GM23338 (cell line): ENCODE data around the gene TM7SF2. TPM values are rescaled to one million over a fixed set of nuclear protein-coding genes. Genes with fewer than 3 reads are reported as not detected.

Experiments
- ATAC-seq: fragments of 200-7000 bp; cut with Tn5 transposase; 3 replicates; pipeline ENCODE4 v1.9.1; 2020
- DNase-seq: peaks from one replicate; pipeline ENCODE4 v3.0.0-alpha.2; 2015; ENCODE audit warnings: low spot score
- H2AFZ ChIP-seq: fragments of 200-600 bp; sonication (generic); 2 replicates; pipeline ENCODE4 v1.8.0; 2016; ENCODE audit warnings: antibody characterized with exemption, mild to moderate bottlenecking, moderate library complexity
- H3F3A ChIP-seq: fragments of 200-600 bp; sonication (generic); replicated peaks from 2 replicates; pipeline ENCODE4 v1.8.0; 2017; ENCODE audit warnings: antibody characterized with exemption, mixed run types, low read depth
- H3K27ac ChIP-seq: fragments of 200-600 bp; sonication (generic); 2 replicates; pipeline ENCODE4 v1.6.1; 2016; ENCODE audit warnings: low read depth
- H3K27me3 ChIP-seq: fragments of 200-600 bp; sonication (generic); 2 replicates; pipeline ENCODE4 v1.8.0; 2016; ENCODE audit warnings: mild to moderate bottlenecking, mixed run types, moderate library complexity; ENCODE audit not compliant: insufficient read depth
- H3K36me3 ChIP-seq: fragments of 200-600 bp; sonication (generic); 2 replicates; pipeline ENCODE4 v1.8.0; 2016; ENCODE audit warnings: mild to moderate bottlenecking; ENCODE audit not compliant: insufficient read depth
- H3K4me1 ChIP-seq: fragments of 200-600 bp; sonication (generic); 2 replicates; pipeline ENCODE4 v1.8.0; 2016; ENCODE audit warnings: mild to moderate bottlenecking, moderate library complexity; ENCODE audit not compliant: insufficient read depth
- H3K4me2 ChIP-seq: fragments of 200-600 bp; sonication (generic); 2 replicates; pipeline ENCODE4 v1.7.1; 2017; ENCODE audit warnings: mixed run types
- H3K4me3 ChIP-seq: fragments of 200-600 bp; sonication (generic); 2 replicates; pipeline ENCODE4 v1.6.1; 2016; ENCODE audit warnings: mixed run types
- H3K79me2 ChIP-seq: fragments of 200-600 bp; sonication (generic); replicated peaks from 2 replicates; pipeline ENCODE4 v1.8.0; 2017; ENCODE audit warnings: mild to moderate bottlenecking; ENCODE audit not compliant: insufficient read depth
- H3K9me2 ChIP-seq: fragments of 200-600 bp; sonication (generic); 2 replicates; pipeline ENCODE4 v1.8.0; 2017; ENCODE audit not compliant: insufficient read depth
- H4K20me1 ChIP-seq: fragments of 200-600 bp; sonication (generic); replicated peaks from 2 replicates; pipeline ENCODE4 v1.8.0; 2017; ENCODE audit warnings: mild to moderate bottlenecking; ENCODE audit not compliant: insufficient read depth
- H3K27ac Mint-ChIP-seq: 2 replicates; pipeline ENCODE4 v1.8.0; 2020; ENCODE audit warnings: inconsistent platforms, mild to moderate bottlenecking, moderate library complexity, mixed read lengths
- H3K27me3 Mint-ChIP-seq: 3 replicates; pipeline ENCODE4 v1.8.0; 2022; ENCODE audit warnings: low read depth, mild to moderate bottlenecking, moderate library complexity, mixed read lengths, inconsistent platforms; ENCODE audit not compliant: insufficient read depth, poor library complexity
- H3K36me3 Mint-ChIP-seq: 3 replicates; pipeline ENCODE4 v1.8.0; 2021; ENCODE audit warnings: low read depth, mild to moderate bottlenecking, inconsistent platforms, moderate library complexity, mixed read lengths
- H3K4me1 Mint-ChIP-seq: 3 replicates; pipeline ENCODE4 v1.8.0; 2020; ENCODE audit warnings: mild to moderate bottlenecking, inconsistent platforms, mixed read lengths
- H3K4me3 Mint-ChIP-seq: 3 replicates; pipeline ENCODE4 v1.8.0; 2021; ENCODE audit warnings: moderate library complexity, mild to moderate bottlenecking, inconsistent platforms, mixed read lengths
- H3K9me3 Mint-ChIP-seq: 3 replicates; pipeline ENCODE4 v1.8.0; 2020; ENCODE audit warnings: moderate library complexity, mild to moderate bottlenecking, inconsistent platforms, mixed read lengths
- CREB1 ChIP-seq: fragments of 250-450 bp; sonication (Bioruptor Pico); IDR thresholded peaks from 2 replicates; pipeline ENCODE4 v1.5.0; 2020; ENCODE audit warnings: low read depth, mild to moderate bottlenecking, moderate library complexity
- CTCF ChIP-seq, 2 experiments: fragments of 200-600 bp in 1 of 2; sonication (generic) in 1 of 2; conservative IDR thresholded peaks; 2 replicates each; pipeline versions ENCODE4 v1.5.1 to v1.6.1; 2016 to 2017; ENCODE audit warnings: antibody characterized with exemption in 2 of 2, low read depth in 2 of 2, mild to moderate bottlenecking in 2 of 2, moderate library complexity in 1 of 2
- ETS1 ChIP-seq: IDR thresholded peaks from 2 replicates; pipeline ENCODE4 v1.6.1; 2016; ENCODE audit warnings: antibody characterized with exemption
- EZH2 ChIP-seq: fragments of 200-600 bp; sonication (generic); IDR thresholded peaks from one replicate; pipeline ENCODE4 v1.8.0; 2017; ENCODE audit warnings: antibody characterized with exemption, mild to moderate bottlenecking, low read depth; ENCODE audit not compliant: unreplicated experiment
- JUNB ChIP-seq: IDR thresholded peaks from one replicate; pipeline ENCODE4 v1.6.1; 2016; ENCODE audit warnings: antibody characterized with exemption; ENCODE audit not compliant: unreplicated experiment
- POLR2AphosphoS5 ChIP-seq: IDR thresholded peaks from 2 replicates; pipeline ENCODE4 v1.6.1; 2016; ENCODE audit warnings: antibody characterized with exemption, low read depth
- REST ChIP-seq: IDR thresholded peaks from one replicate; pipeline ENCODE4 v1.6.1; 2018; ENCODE audit warnings: antibody characterized with exemption; ENCODE audit not compliant: unreplicated experiment
- STAT1 ChIP-seq: IDR thresholded peaks from one replicate; pipeline ENCODE4 v1.6.1; 2016; ENCODE audit warnings: antibody characterized with exemption; ENCODE audit not compliant: unreplicated experiment
- ZNF114 ChIP-seq: fragments of 250-450 bp; sonication (Bioruptor Pico); IDR thresholded peaks from 2 replicates; pipeline ENCODE4 v1.5.0; 2020; ENCODE audit warnings: mild to moderate bottlenecking, moderate library complexity
- ZNF331 ChIP-seq: fragments of 250-450 bp; sonication (Bioruptor Pico); IDR thresholded peaks from 2 replicates; pipeline ENCODE4 v1.5.0; 2020; ENCODE audit warnings: low read depth, mild to moderate bottlenecking, moderate library complexity
- polyA plus RNA-seq: library from polyadenylated mRNA; unstranded; fragments of >200 nt; fragmentation: Nextera tagmentation; extraction: Ambion mirVana; gene quantifications from 2 replicates; pipeline ENCODE4 v1.2.1, GENCODE V29; 2016
- total RNA-seq: library from RNA; depleted of rRNA; stranded (reverse); fragments of >200 nt; shearing (Covaris generic); gene quantifications from 2 replicates; pipeline ENCODE4 v1.2.3, GENCODE V29; 2014

TM7SF2 gene
- total and polyA plus RNA-seq, 2 experiments from 2014 or later = 43.5 to 82.3 TPM

- DNase-seq (peak; percentile 35), ATAC-seq (no peak; the same call in 2 of the 3 replicates)
- Histone ChIP-seq H3K4me2 (peak overlapping the region; percentile 96), H3K9me2 (no peaks in the 10 kb centered on the region), H4K20me1 (peaks cover 10% of the 10 kb centered on the region), H3K4me1 (peaks cover 11% of the 10 kb centered on the region), H3K27ac (peak overlapping the region; percentile 90), H3F3A (peaks cover 34% of the 10 kb centered on the region), H3K4me3 (peak overlapping the region; percentile 94), H2AFZ (no peak overlapping the region), H3K79me2 (peaks cover 44% of the 10 kb centered on the region), H3K27me3 (no peaks in the 10 kb centered on the region), H3K36me3 (peaks cover 18% of the 10 kb centered on the region)
- H3K4me3 Mint-ChIP-seq = peak overlapping the region; percentile 100
- H3K9me3 Mint-ChIP-seq = no peaks in the 10 kb centered on the region; the same call in 2 of the 3 replicates
- peaks cover 20% of the 10 kb centered on the region for H3K4me1 Mint-ChIP-seq
- H3K27me3 Mint-ChIP-seq = peaks cover 27% of the 10 kb centered on the region
- H3K36me3 Mint-ChIP-seq = peaks cover 75% of the 10 kb centered on the region
- TF ChIP-seq JUNB = no peak
- TF ChIP-seq ZNF114 (CRISPR knock-in tag) = no peak
- no peak for TF ChIP-seq REST
- no peak for TF ChIP-seq CTCF (conservative IDR thresholded peaks at IDR 0.05; ENCODE audit: low read depth in 2 of 2)
- no peak for TF ChIP-seq STAT1
- no peak for TF ChIP-seq CREB1 (CRISPR knock-in tag)
- TF ChIP-seq POLR2AphosphoS5 = no peak
- no peak for TF ChIP-seq ZNF331 (CRISPR knock-in tag)
- no peak for TF ChIP-seq EZH2
- peak overlapping the region; percentile 99 for H3K27ac Mint-ChIP-seq
Measured at GRCh38 chr11:65121447-65121864, 9.8 kb downstream of the TM7SF2 start.

- Mint-ChIP-seq H3K9me3 (no peaks in the 10 kb centered on the region; the same call in 2 of the 3 replicates), H3K36me3 (peaks cover 78% of the 10 kb centered on the region), H3K4me3 (peak within 1 kb of the TSS; percentile 100), H3K4me1 (peaks cover 20% of the 10 kb centered on the region), H3K27ac (peak within 1 kb of the TSS; percentile 99), H3K27me3 (peaks cover 24% of the 10 kb centered on the region)
- Histone ChIP-seq H3K4me1 (peaks cover 11% of the 10 kb centered on the region), H3K27ac (peak within 1 kb of the TSS; percentile 90), H3K27me3 (no peaks in the 10 kb centered on the region), H3K36me3 (peaks cover 20% of the 10 kb centered on the region), H3F3A (peaks cover 38% of the 10 kb centered on the region), H3K9me2 (no peaks in the 10 kb centered on the region), H3K4me3 (peak within 1 kb of the TSS; percentile 94), H3K4me2 (peak within 1 kb of the TSS; percentile 96), H4K20me1 (peaks cover 10% of the 10 kb centered on the region), H2AFZ (peak within 1 kb of the TSS; percentile 84), H3K79me2 (peaks cover 43% of the 10 kb centered on the region)
- ATAC-seq (peak; percentile 84), DNase-seq (peak; percentile 99)
- TF ChIP-seq CREB1 (CRISPR knock-in tag) (peak; percentile 97), POLR2AphosphoS5 (peak; percentile 99), ETS1 (peak; percentile 71), STAT1 (no peak)
Measured at GRCh38 chr11:65121865-65122696, 10.4 kb downstream of the TM7SF2 start, which contains the start of the genes FAU and MRPL49. Gene FAU (minus strand): TSS chr11:65122134. CDS start chr11:65121813, 321 bp downstream. Gene MRPL49 (plus strand): TSS chr11:65122321. CDS start chr11:65122347, 26 bp downstream.
